Loucy (cell line): ENCODE results near the gene MVP.
"Not testable (repeated sequence)": the region's sequence is repeated elsewhere in the genome, so short reads cannot be mapped to it uniquely, and the experiment has no call there.

Experiments
- CTCF ChIP-seq: fragments of 200-600 bp; sonication (generic); conservative IDR thresholded peaks from 2 replicates; pipeline ENCODE4 v1.5.1; 2014; ENCODE audit warnings: mild to moderate bottlenecking, antibody characterized with exemption, low read length
- EZH2phosphoT487 ChIP-seq: fragments of 200-600 bp; IDR thresholded peaks from 2 replicates; pipeline ENCODE4 v1.6.1; 2018; ENCODE audit warnings: antibody characterized with exemption, mild to moderate bottlenecking, moderate library complexity, borderline replicate concordance

- TF ChIP-seq CTCF, EZH2phosphoT487: not testable (repeated sequence)
Observed at GRCh38 chr16:29783094-29783953, 36.9 kb upstream of the MVP start.
